Measurements from ENCODE around the gene PLXNA2. TPM values are rescaled to one million over a fixed set of nuclear protein-coding genes. Genes with fewer than 3 reads are reported as not detected.

The PLXNA2 gene
- total and polyA plus RNA-seq, 2 of the 8 experiments (the other 6 are each of a cell fraction or from before 2014, with no cell fraction given) = 0.33 to 1.5 TPM

GRCh38 chr1:208089761-208090370, 154.3 kb downstream of the PLXNA2 start (continued):
- TF ChIP-seq, protein P1, sequence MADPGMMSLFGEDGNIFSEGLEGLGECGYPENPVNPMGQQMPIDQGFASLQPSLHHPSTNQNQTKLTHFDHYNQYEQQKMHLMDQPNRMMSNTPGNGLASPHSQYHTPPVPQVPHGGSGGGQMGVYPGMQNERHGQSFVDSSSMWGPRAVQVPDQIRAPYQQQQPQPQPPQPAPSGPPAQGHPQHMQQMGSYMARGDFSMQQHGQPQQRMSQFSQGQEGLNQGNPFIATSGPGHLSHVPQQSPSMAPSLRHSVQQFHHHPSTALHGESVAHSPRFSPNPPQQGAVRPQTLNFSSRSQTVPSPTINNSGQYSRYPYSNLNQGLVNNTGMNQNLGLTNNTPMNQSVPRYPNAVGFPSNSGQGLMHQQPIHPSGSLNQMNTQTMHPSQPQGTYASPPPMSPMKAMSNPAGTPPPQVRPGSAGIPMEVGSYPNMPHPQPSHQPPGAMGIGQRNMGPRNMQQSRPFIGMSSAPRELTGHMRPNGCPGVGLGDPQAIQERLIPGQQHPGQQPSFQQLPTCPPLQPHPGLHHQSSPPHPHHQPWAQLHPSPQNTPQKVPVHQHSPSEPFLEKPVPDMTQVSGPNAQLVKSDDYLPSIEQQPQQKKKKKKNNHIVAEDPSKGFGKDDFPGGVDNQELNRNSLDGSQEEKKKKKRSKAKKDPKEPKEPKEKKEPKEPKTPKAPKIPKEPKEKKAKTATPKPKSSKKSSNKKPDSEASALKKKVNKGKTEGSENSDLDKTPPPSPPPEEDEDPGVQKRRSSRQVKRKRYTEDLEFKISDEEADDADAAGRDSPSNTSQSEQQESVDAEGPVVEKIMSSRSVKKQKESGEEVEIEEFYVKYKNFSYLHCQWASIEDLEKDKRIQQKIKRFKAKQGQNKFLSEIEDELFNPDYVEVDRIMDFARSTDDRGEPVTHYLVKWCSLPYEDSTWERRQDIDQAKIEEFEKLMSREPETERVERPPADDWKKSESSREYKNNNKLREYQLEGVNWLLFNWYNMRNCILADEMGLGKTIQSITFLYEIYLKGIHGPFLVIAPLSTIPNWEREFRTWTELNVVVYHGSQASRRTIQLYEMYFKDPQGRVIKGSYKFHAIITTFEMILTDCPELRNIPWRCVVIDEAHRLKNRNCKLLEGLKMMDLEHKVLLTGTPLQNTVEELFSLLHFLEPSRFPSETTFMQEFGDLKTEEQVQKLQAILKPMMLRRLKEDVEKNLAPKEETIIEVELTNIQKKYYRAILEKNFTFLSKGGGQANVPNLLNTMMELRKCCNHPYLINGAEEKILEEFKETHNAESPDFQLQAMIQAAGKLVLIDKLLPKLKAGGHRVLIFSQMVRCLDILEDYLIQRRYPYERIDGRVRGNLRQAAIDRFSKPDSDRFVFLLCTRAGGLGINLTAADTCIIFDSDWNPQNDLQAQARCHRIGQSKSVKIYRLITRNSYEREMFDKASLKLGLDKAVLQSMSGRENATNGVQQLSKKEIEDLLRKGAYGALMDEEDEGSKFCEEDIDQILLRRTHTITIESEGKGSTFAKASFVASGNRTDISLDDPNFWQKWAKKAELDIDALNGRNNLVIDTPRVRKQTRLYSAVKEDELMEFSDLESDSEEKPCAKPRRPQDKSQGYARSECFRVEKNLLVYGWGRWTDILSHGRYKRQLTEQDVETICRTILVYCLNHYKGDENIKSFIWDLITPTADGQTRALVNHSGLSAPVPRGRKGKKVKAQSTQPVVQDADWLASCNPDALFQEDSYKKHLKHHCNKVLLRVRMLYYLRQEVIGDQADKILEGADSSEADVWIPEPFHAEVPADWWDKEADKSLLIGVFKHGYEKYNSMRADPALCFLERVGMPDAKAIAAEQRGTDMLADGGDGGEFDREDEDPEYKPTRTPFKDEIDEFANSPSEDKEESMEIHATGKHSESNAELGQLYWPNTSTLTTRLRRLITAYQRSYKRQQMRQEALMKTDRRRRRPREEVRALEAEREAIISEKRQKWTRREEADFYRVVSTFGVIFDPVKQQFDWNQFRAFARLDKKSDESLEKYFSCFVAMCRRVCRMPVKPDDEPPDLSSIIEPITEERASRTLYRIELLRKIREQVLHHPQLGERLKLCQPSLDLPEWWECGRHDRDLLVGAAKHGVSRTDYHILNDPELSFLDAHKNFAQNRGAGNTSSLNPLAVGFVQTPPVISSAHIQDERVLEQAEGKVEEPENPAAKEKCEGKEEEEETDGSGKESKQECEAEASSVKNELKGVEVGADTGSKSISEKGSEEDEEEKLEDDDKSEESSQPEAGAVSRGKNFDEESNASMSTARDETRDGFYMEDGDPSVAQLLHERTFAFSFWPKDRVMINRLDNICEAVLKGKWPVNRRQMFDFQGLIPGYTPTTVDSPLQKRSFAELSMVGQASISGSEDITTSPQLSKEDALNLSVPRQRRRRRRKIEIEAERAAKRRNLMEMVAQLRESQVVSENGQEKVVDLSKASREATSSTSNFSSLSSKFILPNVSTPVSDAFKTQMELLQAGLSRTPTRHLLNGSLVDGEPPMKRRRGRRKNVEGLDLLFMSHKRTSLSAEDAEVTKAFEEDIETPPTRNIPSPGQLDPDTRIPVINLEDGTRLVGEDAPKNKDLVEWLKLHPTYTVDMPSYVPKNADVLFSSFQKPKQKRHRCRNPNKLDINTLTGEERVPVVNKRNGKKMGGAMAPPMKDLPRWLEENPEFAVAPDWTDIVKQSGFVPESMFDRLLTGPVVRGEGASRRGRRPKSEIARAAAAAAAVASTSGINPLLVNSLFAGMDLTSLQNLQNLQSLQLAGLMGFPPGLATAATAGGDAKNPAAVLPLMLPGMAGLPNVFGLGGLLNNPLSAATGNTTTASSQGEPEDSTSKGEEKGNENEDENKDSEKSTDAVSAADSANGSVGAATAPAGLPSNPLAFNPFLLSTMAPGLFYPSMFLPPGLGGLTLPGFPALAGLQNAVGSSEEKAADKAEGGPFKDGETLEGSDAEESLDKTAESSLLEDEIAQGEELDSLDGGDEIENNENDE (IDR thresholded peaks at IDR 0.05; ENCODE audit: insufficient replicate concordance, low read length) = no peak
- no peak for TF ChIP-seq SRF (IDR thresholded peaks at IDR 0.05; ENCODE audit: low read depth, low read length)
- no peak for TF ChIP-seq JUN (IDR thresholded peaks at IDR 0.05; ENCODE audit: low read depth, low read length)
- no peak for TF ChIP-seq HDAC6 (IDR thresholded peaks at IDR 0.05; ENCODE audit: low read depth, low read length)
- TF ChIP-seq, protein P2, sequence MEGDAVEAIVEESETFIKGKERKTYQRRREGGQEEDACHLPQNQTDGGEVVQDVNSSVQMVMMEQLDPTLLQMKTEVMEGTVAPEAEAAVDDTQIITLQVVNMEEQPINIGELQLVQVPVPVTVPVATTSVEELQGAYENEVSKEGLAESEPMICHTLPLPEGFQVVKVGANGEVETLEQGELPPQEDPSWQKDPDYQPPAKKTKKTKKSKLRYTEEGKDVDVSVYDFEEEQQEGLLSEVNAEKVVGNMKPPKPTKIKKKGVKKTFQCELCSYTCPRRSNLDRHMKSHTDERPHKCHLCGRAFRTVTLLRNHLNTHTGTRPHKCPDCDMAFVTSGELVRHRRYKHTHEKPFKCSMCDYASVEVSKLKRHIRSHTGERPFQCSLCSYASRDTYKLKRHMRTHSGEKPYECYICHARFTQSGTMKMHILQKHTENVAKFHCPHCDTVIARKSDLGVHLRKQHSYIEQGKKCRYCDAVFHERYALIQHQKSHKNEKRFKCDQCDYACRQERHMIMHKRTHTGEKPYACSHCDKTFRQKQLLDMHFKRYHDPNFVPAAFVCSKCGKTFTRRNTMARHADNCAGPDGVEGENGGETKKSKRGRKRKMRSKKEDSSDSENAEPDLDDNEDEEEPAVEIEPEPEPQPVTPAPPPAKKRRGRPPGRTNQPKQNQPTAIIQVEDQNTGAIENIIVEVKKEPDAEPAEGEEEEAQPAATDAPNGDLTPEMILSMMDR (IDR thresholded peaks at IDR 0.05; ENCODE audit: control extremely low read depth in 1 of 3, insufficient read depth in 1 of 3, low read depth in 1 of 3, low read length in 3 of 3) = no peak
- TF ChIP-seq, protein P3, sequence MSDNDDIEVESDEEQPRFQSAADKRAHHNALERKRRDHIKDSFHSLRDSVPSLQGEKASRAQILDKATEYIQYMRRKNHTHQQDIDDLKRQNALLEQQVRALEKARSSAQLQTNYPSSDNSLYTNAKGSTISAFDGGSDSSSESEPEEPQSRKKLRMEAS (IDR thresholded peaks at IDR 0.05) = no peak
- TF ChIP-seq FOSL1 (IDR thresholded peaks at IDR 0.05; ENCODE audit: insufficient read depth, low read depth, low read length) = no peak
- no peak for TF ChIP-seq TBP (IDR thresholded peaks at IDR 0.05; ENCODE audit: low read depth, low read length)
